ENCODE results near the gene PIP5K1C.
A peak's percentile ranks its signal among the peaks of the same experiment; 100 is the strongest.
"Not testable (repeated sequence)": the region's sequence is repeated elsewhere in the genome, so short reads cannot be mapped to it uniquely, and the experiment has no call there.

PIP5K1C gene

DNA sequence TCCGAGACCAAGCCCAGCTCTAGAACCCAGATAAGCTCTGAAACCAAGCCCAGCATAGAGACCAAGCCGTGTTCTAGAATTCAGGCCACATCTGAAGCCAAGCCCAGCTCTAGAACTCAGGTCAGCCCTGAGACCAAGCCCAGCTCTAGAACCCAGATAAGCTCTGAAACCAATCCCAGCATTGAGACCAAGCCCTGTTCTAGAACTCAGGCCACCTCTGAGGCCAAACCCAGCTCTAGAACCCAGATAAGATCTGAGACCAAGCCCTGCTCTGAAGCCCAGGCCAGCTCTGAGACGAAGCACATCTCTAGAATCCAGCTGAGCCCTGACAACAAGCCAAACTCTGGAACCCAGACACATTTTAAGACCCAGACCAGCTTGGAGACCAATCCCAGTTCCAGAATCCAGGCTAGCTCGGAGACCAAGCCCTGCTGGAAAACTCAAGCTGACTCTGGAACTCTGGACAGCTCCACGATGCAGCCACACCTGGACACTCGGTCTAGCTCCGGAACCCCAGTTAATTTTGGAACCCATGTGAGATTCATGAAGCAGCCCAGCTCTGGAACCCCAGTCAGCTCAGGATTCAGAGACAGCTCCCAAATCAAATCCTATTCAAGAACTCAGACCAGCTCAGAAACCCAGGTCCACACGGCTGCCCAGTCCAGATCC, 109.1 kb downstream of the PIP5K1C start:
- H3K4me3 ChIP-seq (replicated peaks; ENCODE audit: low read depth, low read length): no peak overlapping the region
- TF ChIP-seq, protein P1, sequence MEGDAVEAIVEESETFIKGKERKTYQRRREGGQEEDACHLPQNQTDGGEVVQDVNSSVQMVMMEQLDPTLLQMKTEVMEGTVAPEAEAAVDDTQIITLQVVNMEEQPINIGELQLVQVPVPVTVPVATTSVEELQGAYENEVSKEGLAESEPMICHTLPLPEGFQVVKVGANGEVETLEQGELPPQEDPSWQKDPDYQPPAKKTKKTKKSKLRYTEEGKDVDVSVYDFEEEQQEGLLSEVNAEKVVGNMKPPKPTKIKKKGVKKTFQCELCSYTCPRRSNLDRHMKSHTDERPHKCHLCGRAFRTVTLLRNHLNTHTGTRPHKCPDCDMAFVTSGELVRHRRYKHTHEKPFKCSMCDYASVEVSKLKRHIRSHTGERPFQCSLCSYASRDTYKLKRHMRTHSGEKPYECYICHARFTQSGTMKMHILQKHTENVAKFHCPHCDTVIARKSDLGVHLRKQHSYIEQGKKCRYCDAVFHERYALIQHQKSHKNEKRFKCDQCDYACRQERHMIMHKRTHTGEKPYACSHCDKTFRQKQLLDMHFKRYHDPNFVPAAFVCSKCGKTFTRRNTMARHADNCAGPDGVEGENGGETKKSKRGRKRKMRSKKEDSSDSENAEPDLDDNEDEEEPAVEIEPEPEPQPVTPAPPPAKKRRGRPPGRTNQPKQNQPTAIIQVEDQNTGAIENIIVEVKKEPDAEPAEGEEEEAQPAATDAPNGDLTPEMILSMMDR (IDR thresholded peaks at IDR 0.05; ENCODE audit: low read length, missing control alignments): no peak

GRCh38 chr19:3589949-3590348, 110.3 kb downstream of the PIP5K1C start:
- TF ChIP-seq, protein P1 (IDR thresholded peaks at IDR 0.05; ENCODE audit: low read length, missing control alignments): no peak
- DNase-seq (ENCODE audit: low read depth): no peak
- no peak overlapping the region for H3K4me3 ChIP-seq (replicated peaks; ENCODE audit: low read depth, low read length)

More for the DNA sequence above, 109.1 kb downstream of the PIP5K1C start:
- no peak for DNase-seq (ENCODE audit: low read depth)

GRCh38 chr19:3589439-3589838, 110.8 kb downstream of the PIP5K1C start:
- no peak for DNase-seq (ENCODE audit: low read depth)
- TF ChIP-seq, protein P1 (IDR thresholded peaks at IDR 0.05; ENCODE audit: low read length, missing control alignments): no peak

GRCh38 chr19:3586707-3587346, 113.4 kb downstream of the PIP5K1C start:
- H3K4me3 ChIP-seq (replicated peaks; ENCODE audit: low read depth, low read length): no peak overlapping the region
- no peak for DNase-seq (ENCODE audit: low read depth)
- TF ChIP-seq, protein P1 (IDR thresholded peaks at IDR 0.05; ENCODE audit: low read length, missing control alignments): no peak

More at GRCh38 chr19:3589439-3589838, 110.8 kb downstream of the PIP5K1C start:
- no peak overlapping the region for H3K4me3 ChIP-seq (replicated peaks; ENCODE audit: low read depth, low read length)

GRCh38 chr19:3586127-3586626, 114.1 kb downstream of the PIP5K1C start:
- no peak for DNase-seq (ENCODE audit: low read depth)

GRCh38 chr19:3585301-3586126, 114.8 kb downstream of the PIP5K1C start, which contains the start of gene GIPC3:
GIPC3 (plus strand) TSS chr19:3585478; CDS start chr19:3585598, 120 bp downstream.
- DNase-seq (ENCODE audit: low read depth): no peak
- TF ChIP-seq, protein P1 (IDR thresholded peaks at IDR 0.05; ENCODE audit: low read length, missing control alignments): no peak
- H3K4me3 ChIP-seq (replicated peaks; ENCODE audit: low read depth, low read length): peak within 1 kb of the TSS; percentile 14

More at GRCh38 chr19:3586127-3586626, 114.1 kb downstream of the PIP5K1C start:
- peak overlapping the region; percentile 14 for H3K4me3 ChIP-seq (replicated peaks; ENCODE audit: low read depth, low read length)
- TF ChIP-seq, protein P1 (IDR thresholded peaks at IDR 0.05; ENCODE audit: low read length, missing control alignments): peak; percentile 47

DNA sequence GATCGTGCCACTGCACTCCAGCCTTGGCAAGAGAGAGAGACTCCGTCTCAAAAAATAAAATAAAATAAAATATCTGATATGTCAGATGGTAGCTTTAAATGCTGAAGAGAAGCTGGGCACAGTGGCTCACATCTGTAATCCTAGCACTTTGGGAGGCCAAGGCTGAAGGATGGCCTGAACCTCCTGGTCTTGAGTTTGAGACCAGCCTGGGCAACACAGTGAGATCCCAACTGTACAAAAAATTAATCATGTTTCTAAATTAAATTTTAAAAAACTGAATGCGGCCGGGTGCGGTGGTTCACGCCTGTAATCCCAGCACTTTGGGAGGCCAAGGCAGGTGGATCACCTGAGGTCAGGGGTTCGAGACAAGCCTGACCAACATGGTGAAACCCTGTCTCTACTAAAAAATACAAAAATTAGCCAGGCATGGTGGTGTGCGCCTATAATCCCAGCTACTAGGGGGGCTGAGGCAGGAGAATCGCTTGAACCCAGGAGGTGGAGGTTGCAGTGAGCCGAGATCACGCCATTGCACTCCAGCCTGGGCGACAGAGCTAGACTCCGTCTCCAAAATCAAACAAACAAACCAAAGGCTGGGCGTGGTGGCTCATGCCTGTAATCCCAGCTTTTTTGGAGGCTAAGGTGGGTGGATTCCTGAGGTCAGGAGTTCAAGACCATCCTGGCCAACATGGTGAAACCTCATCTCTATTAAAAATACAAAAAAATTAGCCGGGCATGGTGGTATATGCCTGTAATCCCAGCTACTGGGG, 116.0 kb downstream of the PIP5K1C start:
- not testable (repeated sequence) for H3K4me3 ChIP-seq (replicated peaks; ENCODE audit: low read depth, low read length); DNase-seq (ENCODE audit: low read depth)

- H3K4me3 ChIP-seq (replicated peaks; ENCODE audit: low read depth, low read length); DNase-seq (ENCODE audit: low read depth): not testable (repeated sequence)
Observed at GRCh38 chr19:3581792-3582191, 118.5 kb downstream of the PIP5K1C start.
